HepG2 (cell line): Measurements from ENCODE around the gene TMEM156. TPM values are rescaled to one million over a fixed set of nuclear protein-coding genes. Genes with fewer than 3 reads are reported as not detected.

Experiments used
- AHDC1 ChIP-seq: sonication (generic); formaldehyde crosslinking; IDR thresholded peaks from 2 replicates; pipeline ENCODE4 v1.5.1; 2020; ENCODE audit warnings: mild to moderate bottlenecking, missing genetic modification reagents, borderline replicate concordance
- ASH2L ChIP-seq: fragments of 300-600, 200-600 bp; sonication (generic); IDR thresholded peaks from 2 replicates; pipeline ENCODE4 v1.7.0; 2017; ENCODE audit warnings: low read depth, mild to moderate bottlenecking, moderate library complexity, mixed read lengths, low read length; ENCODE audit not compliant: insufficient read length
- FOXK2 ChIP-seq: fragments of 450-650 bp; IDR thresholded peaks from 2 replicates; pipeline ENCODE4 v1.6.1; 2016
- GLI4 ChIP-seq: sonication (generic); formaldehyde crosslinking; IDR thresholded peaks from 2 replicates; pipeline ENCODE4 v1.5.1; 2020; ENCODE audit warnings: missing genetic modification reagents, mild to moderate bottlenecking, moderate library complexity, borderline replicate concordance
- RXRB ChIP-seq: IDR thresholded peaks from 2 replicates; pipeline ENCODE4 v1.6.1; 2016; ENCODE audit warnings: borderline replicate concordance, missing genetic modification reagents, missing compliant biosample characterization
- SOX13 ChIP-seq, 3 experiments: fragments of 450-650 bp in 1 of 3; sonication (generic) in 1 of 3; formaldehyde crosslinking in 1 of 3; IDR thresholded peaks in 2 of 3; conservative IDR thresholded peaks in 1 of 3; 2 replicates each; pipeline versions ENCODE4 v1.5.0 to v1.6.1; 2016 to 2020; ENCODE audit warnings: antibody characterized with exemption in 1 of 3, mild to moderate bottlenecking in 1 of 3, missing compliant biosample characterization in 1 of 3, missing genetic modification reagents in 1 of 3, moderate library complexity in 1 of 3
- SOX5 ChIP-seq: IDR thresholded peaks from 2 replicates; pipeline ENCODE4 v1.6.1; 2016; ENCODE audit warnings: borderline replicate concordance
- TGIF2 ChIP-seq: IDR thresholded peaks from 2 replicates; pipeline ENCODE4 v1.6.1; 2016; ENCODE audit warnings: control low read depth, missing compliant biosample characterization
- ZNF232 ChIP-seq: sonication (generic); formaldehyde crosslinking; IDR thresholded peaks from 2 replicates; pipeline ENCODE4 v1.4.0; 2020; ENCODE audit warnings: missing genetic modification reagents, borderline replicate concordance
- ZNF276 ChIP-seq: sonication (generic); formaldehyde crosslinking; IDR thresholded peaks from 2 replicates; pipeline ENCODE4 v1.4.0; 2020; ENCODE audit warnings: mild to moderate bottlenecking, low read depth, missing genetic modification reagents
- polyA plus RNA-seq, 8 experiments: library from polyadenylated mRNA; depleted of rRNA in 3 of 8; stranded (reverse) in 7 of 8; unstranded in 1 of 8; fragments of >200 nt; fragmentation: Illumina TruSeq in 4 of 8; extraction: Trizol in 4 of 8; gene quantifications; 2 replicates each; pipeline versions ENCODE4 v1.2.1 to v1.2.3, GENCODE V29; 2011 to 2016; ENCODE audit warnings: low read depth in 4 of 8, missing spikeins in 1 of 8, mixed read lengths in 1 of 8; ENCODE audit not compliant: insufficient read depth in 1 of 8
- total RNA-seq, 5 experiments: library from RNA; depleted of rRNA; stranded (reverse); fragments of >200 nt; fragmentation: Illumina TruSeq; extraction: Trizol; gene quantifications; 2 replicates each; pipeline ENCODE4 v1.2.3, GENCODE V29; 2016; ENCODE audit warnings: low read depth in 1 of 5
- TF ChIP-seq, protein P1 (sequence below): sonication (generic); formaldehyde crosslinking; conservative IDR thresholded peaks from 2 replicates; pipeline ENCODE4 v1.8.0; 2022; ENCODE audit warnings: missing genetic modification reagents
- TF ChIP-seq, protein P2 (sequence below): sonication (generic); formaldehyde crosslinking; IDR thresholded peaks from 2 replicates; pipeline ENCODE4 v1.4.0; 2020; ENCODE audit warnings: missing genetic modification reagents
- TF ChIP-seq, protein P3 (sequence below): IDR thresholded peaks from 2 replicates; pipeline ENCODE4 v1.6.1; 2012; ENCODE audit warnings: low read depth, low read length, improper control_type of control experiment

The TMEM156 gene
- total and polyA plus RNA-seq, 2 of the 13 experiments (the other 11 are each of a cell fraction or from before 2014, with no cell fraction given): 1.6 TPM; not detected in 1

GRCh38 chr4:39043058-39043860, 11.1 kb upstream of the TMEM156 start (continued):
- peak; percentile 71; the same call in 1 of the 2 replicates for TF ChIP-seq AHDC1
- no peak for TF ChIP-seq ZNF232 (CRISPR knock-in tag)
- no peak for TF ChIP-seq GLI4 (CRISPR knock-in tag)
- TF ChIP-seq SOX5 (CRISPR knock-in tag): peak; percentile 94
- no peak for TF ChIP-seq ZNF276
- peak; percentile 13 for TF ChIP-seq ASH2L
- TF ChIP-seq, protein P1, sequence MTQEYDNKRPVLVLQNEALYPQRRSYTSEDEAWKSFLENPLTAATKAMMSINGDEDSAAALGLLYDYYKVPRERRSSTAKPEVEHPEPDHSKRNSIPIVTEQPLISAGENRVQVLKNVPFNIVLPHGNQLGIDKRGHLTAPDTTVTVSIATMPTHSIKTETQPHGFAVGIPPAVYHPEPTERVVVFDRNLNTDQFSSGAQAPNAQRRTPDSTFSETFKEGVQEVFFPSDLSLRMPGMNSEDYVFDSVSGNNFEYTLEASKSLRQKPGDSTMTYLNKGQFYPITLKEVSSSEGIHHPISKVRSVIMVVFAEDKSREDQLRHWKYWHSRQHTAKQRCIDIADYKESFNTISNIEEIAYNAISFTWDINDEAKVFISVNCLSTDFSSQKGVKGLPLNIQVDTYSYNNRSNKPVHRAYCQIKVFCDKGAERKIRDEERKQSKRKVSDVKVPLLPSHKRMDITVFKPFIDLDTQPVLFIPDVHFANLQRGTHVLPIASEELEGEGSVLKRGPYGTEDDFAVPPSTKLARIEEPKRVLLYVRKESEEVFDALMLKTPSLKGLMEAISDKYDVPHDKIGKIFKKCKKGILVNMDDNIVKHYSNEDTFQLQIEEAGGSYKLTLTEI (CRISPR knock-in tag): no peak
- TF ChIP-seq, protein P2, sequence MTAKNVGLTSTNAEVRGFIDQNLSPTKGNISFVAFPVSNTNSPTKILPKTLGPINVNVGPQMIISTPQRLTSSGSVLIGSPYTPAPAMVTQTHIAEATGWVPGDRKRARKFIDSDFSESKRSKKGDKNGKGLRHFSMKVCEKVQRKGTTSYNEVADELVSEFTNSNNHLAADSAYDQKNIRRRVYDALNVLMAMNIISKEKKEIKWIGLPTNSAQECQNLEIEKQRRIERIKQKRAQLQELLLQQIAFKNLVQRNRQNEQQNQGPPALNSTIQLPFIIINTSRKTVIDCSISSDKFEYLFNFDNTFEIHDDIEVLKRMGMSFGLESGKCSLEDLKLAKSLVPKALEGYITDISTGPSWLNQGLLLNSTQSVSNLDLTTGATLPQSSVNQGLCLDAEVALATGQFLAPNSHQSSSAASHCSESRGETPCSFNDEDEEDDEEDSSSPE (CRISPR knock-in tag): no peak
- peak; percentile 63 for TF ChIP-seq RXRB (CRISPR knock-in tag)
- TF ChIP-seq, protein P3, sequence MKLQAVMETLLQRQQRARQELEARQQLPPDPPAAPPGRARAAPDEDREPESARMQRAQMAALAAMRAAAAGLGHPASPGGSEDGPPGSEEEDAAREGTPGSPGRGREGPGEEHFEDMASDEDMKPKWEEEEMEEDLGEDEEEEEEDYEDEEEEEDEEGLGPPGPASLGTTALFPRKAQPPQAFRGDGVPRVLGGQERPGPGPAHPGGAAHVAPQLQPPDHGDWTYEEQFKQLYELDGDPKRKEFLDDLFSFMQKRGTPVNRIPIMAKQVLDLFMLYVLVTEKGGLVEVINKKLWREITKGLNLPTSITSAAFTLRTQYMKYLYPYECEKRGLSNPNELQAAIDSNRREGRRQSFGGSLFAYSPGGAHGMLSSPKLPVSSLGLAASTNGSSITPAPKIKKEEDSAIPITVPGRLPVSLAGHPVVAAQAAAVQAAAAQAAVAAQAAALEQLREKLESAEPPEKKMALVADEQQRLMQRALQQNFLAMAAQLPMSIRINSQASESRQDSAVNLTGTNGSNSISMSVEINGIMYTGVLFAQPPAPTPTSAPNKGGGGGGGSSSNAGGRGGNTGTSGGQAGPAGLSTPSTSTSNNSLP: peak; percentile 88
- peak; percentile 71; the same call in 1 of the 2 replicates for TF ChIP-seq SOX13 (IDR thresholded peaks at IDR 0.05)
- peak in 1 of 2 experiments; percentile 96; a peak in 2 of 4 replicates for TF ChIP-seq SOX13 (CRISPR knock-in tag; conservative IDR thresholded peaks at IDR 0.05 in 1 of 2, IDR thresholded peaks at IDR 0.05 in 1 of 2)
- TF ChIP-seq TGIF2 (CRISPR knock-in tag): no peak
- TF ChIP-seq FOXK2: peak; percentile 83
